WTC11 (cell line): Measurements from ENCODE around the gene PPP6C. TPM values are rescaled to one million over a fixed set of nuclear protein-coding genes. Genes with fewer than 3 reads are reported as not detected.
"Not testable (repeated sequence)": the region's sequence is repeated elsewhere in the genome, so short reads cannot be mapped to it uniquely, and the experiment has no call there.

Source experiments
- ATAC-seq: fragments of 200-7000 bp; cut with Tn5 transposase; 2 replicates; pipeline ENCODE4 v1.10.0; 2021; ENCODE audit warnings: mild to moderate bottlenecking, moderate library complexity
- CTCF ChIA-PET: fragments of 300-600 bp; sonication (Branson Sonifier 250); formaldehyde crosslinking; loops from one replicate; lab custom pipeline; 2021; ENCODE audit warnings: antibody characterized with exemption; lab: Charles Lee
- POLR2A ChIA-PET: fragments of 350-600 bp; sonication (Branson Sonifier 250); formaldehyde crosslinking; loops from one replicate; lab custom pipeline; 2021; ENCODE audit warnings: antibody characterized with exemption; lab: Charles Lee
- DNase-seq: peaks from one replicate; pipeline ENCODE4 v3.0.0; 2021; ENCODE audit warnings: low spot score
- H3K27ac Mint-ChIP-seq: 2 replicates; pipeline ENCODE4 v1.8.0; 2021; ENCODE audit warnings: mixed read lengths
- H3K27me3 Mint-ChIP-seq: 2 replicates; pipeline ENCODE4 v1.8.0; 2021; ENCODE audit warnings: low read depth, mild to moderate bottlenecking, moderate library complexity, mixed read lengths
- H3K36me3 Mint-ChIP-seq: 2 replicates; pipeline ENCODE4 v1.8.0; 2021; ENCODE audit warnings: mixed read lengths
- H3K4me1 Mint-ChIP-seq: 2 replicates; pipeline ENCODE4 v1.8.0; 2022; ENCODE audit warnings: mixed read lengths
- H3K4me3 Mint-ChIP-seq: 2 replicates; pipeline ENCODE4 v1.8.0; 2021; ENCODE audit warnings: mild to moderate bottlenecking, moderate library complexity, mixed read lengths
- H3K9me3 Mint-ChIP-seq: 2 replicates; pipeline ENCODE4 v1.8.0; 2021; ENCODE audit warnings: mixed read lengths
- CREB1 ChIP-seq: sonication (generic); formaldehyde crosslinking; IDR thresholded peaks from 2 replicates; pipeline ENCODE4 v1.8.0; 2023; ENCODE audit warnings: mild to moderate bottlenecking, missing genetic modification reagents
- GABPB1 ChIP-seq: sonication (generic); formaldehyde crosslinking; IDR thresholded peaks from 2 replicates; pipeline ENCODE4 v1.8.1; 2023; ENCODE audit warnings: mild to moderate bottlenecking, missing genetic modification reagents
- JAZF1 ChIP-seq: fragments of 250-450 bp; sonication (Bioruptor Pico); IDR thresholded peaks from 2 replicates; pipeline ENCODE4 v1.9.0; 2021; ENCODE audit warnings: moderate library complexity, mild to moderate bottlenecking, inconsistent platforms
- NR3C1 ChIP-seq: sonication (generic); formaldehyde crosslinking; conservative IDR thresholded peaks from 2 replicates; pipeline ENCODE4 v1.8.1; 2023; ENCODE audit warnings: low read depth, mild to moderate bottlenecking, missing genetic modification reagents
- SMAD3 ChIP-seq: sonication (generic); formaldehyde crosslinking; IDR thresholded peaks from 2 replicates; pipeline ENCODE4 v1.8.0; 2022; ENCODE audit warnings: missing genetic modification reagents, mild to moderate bottlenecking, borderline replicate concordance
- SP1 ChIP-seq: sonication (generic); formaldehyde crosslinking; conservative IDR thresholded peaks from 2 replicates; pipeline ENCODE4 v1.8.1; 2022; ENCODE audit warnings: missing genetic modification reagents
- TCF7 ChIP-seq: sonication (generic); formaldehyde crosslinking; IDR thresholded peaks from 2 replicates; pipeline ENCODE4 v1.8.0; 2022; ENCODE audit warnings: mild to moderate bottlenecking, low read depth, missing genetic modification reagents, moderate library complexity
- ZNF121 ChIP-seq: sonication (generic); formaldehyde crosslinking; IDR thresholded peaks from 2 replicates; pipeline ENCODE4 v1.8.0; 2023; ENCODE audit warnings: missing genetic modification reagents
- ZNF396 ChIP-seq: fragments of 250-450 bp; sonication (Bioruptor Pico); IDR thresholded peaks from 2 replicates; pipeline ENCODE4 v1.8.0; 2021; ENCODE audit warnings: mild to moderate bottlenecking, moderate library complexity, borderline replicate concordance
- total RNA-seq: library from RNA; stranded (reverse); gene quantifications from 3 replicates; pipeline ENCODE4 v1.2.3, GENCODE V29; 2021
- TF ChIP-seq, protein P1 (sequence below): sonication (generic); formaldehyde crosslinking; conservative IDR thresholded peaks from 2 replicates; pipeline ENCODE4 v1.8.1; 2023; ENCODE audit warnings: mild to moderate bottlenecking, low read depth, missing genetic modification reagents, moderate library complexity
- TF ChIP-seq, protein P2 (sequence below): fragments of 250-450 bp; sonication (Bioruptor Pico); IDR thresholded peaks from 2 replicates; pipeline ENCODE4 v1.9.0; 2021; ENCODE audit warnings: mild to moderate bottlenecking
- TF ChIP-seq, protein P3 (sequence below): fragments of 250-450 bp; sonication (Bioruptor Pico); IDR thresholded peaks from 2 replicates; pipeline ENCODE4 v1.8.0; 2021; ENCODE audit warnings: mild to moderate bottlenecking
- TF ChIP-seq, protein P4 (sequence below): fragments of 250-450 bp; sonication (Bioruptor Pico); conservative IDR thresholded peaks from 2 replicates; pipeline ENCODE4 v1.9.0; 2021; ENCODE audit warnings: mild to moderate bottlenecking
- TF ChIP-seq, protein P5 (sequence below): fragments of 250-450 bp; sonication (Bioruptor Pico); IDR thresholded peaks from 2 replicates; pipeline ENCODE4 v1.9.0; 2021; ENCODE audit warnings: moderate library complexity, mild to moderate bottlenecking, inconsistent platforms, borderline replicate concordance
- TF ChIP-seq, protein P6 (sequence below): sonication (generic); formaldehyde crosslinking; IDR thresholded peaks from 2 replicates; pipeline ENCODE4 v1.8.0; 2022; ENCODE audit warnings: missing genetic modification reagents

PPP6C gene
- total RNA-seq, 1 experiment from 2014 or later, result 40.9 TPM

DNA sequence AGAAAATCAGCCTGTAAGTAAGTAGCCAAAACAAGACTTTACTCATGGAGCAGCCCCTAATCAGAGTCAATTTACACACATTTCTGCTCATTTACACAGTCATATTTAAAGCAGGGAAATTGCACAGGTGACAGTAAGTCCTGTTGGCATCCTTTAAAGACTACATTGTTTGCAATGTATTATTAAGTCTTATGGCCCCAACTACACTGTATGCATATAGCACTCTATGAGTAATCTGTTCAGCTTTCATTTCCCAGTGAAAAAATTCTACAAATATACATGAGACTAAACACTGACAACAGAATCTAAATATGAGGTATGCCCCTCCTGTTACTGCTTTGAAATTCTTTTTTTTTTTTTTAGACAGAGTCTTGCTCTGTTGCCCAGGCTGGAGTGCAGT lies 19.7 kb downstream of the PPP6C start (continued):
- TF ChIP-seq, protein P1, sequence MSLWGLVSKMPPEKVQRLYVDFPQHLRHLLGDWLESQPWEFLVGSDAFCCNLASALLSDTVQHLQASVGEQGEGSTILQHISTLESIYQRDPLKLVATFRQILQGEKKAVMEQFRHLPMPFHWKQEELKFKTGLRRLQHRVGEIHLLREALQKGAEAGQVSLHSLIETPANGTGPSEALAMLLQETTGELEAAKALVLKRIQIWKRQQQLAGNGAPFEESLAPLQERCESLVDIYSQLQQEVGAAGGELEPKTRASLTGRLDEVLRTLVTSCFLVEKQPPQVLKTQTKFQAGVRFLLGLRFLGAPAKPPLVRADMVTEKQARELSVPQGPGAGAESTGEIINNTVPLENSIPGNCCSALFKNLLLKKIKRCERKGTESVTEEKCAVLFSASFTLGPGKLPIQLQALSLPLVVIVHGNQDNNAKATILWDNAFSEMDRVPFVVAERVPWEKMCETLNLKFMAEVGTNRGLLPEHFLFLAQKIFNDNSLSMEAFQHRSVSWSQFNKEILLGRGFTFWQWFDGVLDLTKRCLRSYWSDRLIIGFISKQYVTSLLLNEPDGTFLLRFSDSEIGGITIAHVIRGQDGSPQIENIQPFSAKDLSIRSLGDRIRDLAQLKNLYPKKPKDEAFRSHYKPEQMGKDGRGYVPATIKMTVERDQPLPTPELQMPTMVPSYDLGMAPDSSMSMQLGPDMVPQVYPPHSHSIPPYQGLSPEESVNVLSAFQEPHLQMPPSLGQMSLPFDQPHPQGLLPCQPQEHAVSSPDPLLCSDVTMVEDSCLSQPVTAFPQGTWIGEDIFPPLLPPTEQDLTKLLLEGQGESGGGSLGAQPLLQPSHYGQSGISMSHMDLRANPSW, result no peak

DNA sequence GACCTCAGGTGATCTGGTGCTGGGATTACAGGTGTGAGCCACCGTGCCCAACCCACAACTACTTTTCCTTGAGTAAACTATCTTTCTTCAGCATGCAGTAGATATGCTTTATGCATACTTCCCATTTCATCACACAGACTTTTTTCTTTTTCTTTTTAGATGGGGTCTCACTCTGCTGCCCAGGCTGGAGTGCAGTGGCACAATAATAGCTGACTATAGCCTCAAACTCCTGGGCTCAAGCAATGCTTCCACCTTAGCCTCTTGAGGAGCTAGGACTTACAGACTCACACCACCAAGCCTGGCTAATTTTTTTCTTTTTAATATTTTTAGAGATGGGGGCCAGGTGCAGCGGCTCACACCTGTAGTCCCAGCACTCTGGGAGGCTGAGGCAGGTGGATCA lies 22.8 kb downstream of the PPP6C start:
- Mint-ChIP-seq H3K4me1 (no peaks in the 10 kb centered on the region), H3K27me3 (no peaks in the 10 kb centered on the region), H3K9me3 (no peaks in the 10 kb centered on the region), H3K36me3 (peaks cover 17% of the 10 kb centered on the region), H3K4me3 (no peak overlapping the region), H3K27ac (no peak overlapping the region)
- ChIA-PET POLR2A (interaction anchor here (0.7 kb wide), 1 partner anchor 361 kb away, joined by 3 read pairs; no protein-coding TSS in a partner anchor), CTCF (no interaction called here)
- peak; percentile 62; the same call in 1 of the 2 replicates for TF ChIP-seq ZNF121 (CRISPR knock-in tag)
- no peak for TF ChIP-seq TCF7 (CRISPR knock-in tag)
- DNase-seq (no peak), ATAC-seq (no peak)

DNA sequence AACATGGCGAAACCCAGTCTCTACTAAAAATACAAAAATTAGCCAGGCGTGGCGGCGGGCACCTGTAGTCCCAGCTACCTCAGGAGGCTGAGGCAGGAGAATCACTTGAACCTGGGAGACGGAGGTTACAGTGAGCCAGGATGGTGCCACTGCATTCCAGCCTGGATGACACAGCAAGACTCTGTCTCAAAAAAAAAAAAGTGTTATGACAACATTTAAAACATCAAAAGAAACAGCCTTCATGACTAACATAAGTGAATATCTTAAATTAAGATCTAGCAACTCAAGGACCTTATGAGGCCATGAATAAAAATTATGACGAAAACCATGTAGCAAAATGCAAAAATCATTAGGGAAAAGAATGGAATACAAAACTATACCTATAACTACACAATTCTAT lies 26.7 kb downstream of the PPP6C start:
- H3K4me1 Mint-ChIP-seq, H3K4me3 Mint-ChIP-seq, POLR2A ChIA-PET, DNase-seq, H3K9me3 Mint-ChIP-seq, H3K27me3 Mint-ChIP-seq, ATAC-seq, H3K27ac Mint-ChIP-seq: not testable (repeated sequence)
- CTCF ChIA-PET, result interaction anchor here (0.7 kb wide), 1 partner anchor 28 kb away, joined by 4 read pairs; no protein-coding TSS in a partner anchor
- H3K36me3 Mint-ChIP-seq, result peaks cover 12% of the 10 kb centered on the region

DNA sequence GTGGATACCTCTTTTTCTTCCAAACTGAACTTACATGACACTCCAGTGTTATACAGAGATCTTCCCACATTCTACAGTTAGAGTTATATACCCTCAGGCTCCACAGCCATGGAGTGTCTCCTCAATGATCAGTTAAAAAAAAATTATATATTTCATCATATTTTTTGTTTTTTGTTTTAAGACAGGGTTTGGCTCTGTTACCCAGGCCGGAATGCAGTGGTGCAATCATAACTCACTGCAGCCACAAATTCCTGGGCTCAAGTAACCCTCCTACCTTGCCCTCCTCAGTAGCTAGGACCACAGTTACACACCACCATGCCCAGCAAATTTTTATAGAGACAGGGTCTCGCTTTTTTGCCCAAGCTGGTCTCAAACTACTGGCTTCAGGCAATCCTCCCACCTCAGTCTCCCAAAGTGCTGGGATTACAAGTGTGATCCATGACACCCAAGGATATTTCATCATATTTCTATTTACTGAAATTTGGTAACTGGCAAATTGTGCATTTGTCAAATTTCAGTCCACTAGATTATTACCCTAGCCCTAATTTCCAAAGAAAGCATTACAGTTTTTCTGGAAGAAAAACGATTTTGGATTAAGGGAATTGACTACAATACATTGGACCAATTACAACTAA lies 28.2 kb downstream of the PPP6C start:
- CTCF ChIA-PET, result no interaction called here
- no peaks in the 10 kb centered on the region for H3K4me1 Mint-ChIP-seq
- DNase-seq, result no peak
- no peaks in the 10 kb centered on the region for H3K27me3 Mint-ChIP-seq
- peaks cover 14% of the 10 kb centered on the region for H3K36me3 Mint-ChIP-seq
- POLR2A ChIA-PET, result no interaction called here
- ATAC-seq, result no peak
- H3K27ac Mint-ChIP-seq, result no peak overlapping the region; the same call in 1 of the 2 replicates
- no peaks in the 10 kb centered on the region for H3K9me3 Mint-ChIP-seq
- no peak overlapping the region for H3K4me3 Mint-ChIP-seq
- TF ChIP-seq SMAD3 (CRISPR knock-in tag), result no peak
- TF ChIP-seq, protein P2, sequence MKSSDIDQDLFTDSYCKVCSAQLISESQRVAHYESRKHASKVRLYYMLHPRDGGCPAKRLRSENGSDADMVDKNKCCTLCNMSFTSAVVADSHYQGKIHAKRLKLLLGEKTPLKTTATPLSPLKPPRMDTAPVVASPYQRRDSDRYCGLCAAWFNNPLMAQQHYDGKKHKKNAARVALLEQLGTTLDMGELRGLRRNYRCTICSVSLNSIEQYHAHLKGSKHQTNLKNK, result no peak
- TF ChIP-seq, protein P3, sequence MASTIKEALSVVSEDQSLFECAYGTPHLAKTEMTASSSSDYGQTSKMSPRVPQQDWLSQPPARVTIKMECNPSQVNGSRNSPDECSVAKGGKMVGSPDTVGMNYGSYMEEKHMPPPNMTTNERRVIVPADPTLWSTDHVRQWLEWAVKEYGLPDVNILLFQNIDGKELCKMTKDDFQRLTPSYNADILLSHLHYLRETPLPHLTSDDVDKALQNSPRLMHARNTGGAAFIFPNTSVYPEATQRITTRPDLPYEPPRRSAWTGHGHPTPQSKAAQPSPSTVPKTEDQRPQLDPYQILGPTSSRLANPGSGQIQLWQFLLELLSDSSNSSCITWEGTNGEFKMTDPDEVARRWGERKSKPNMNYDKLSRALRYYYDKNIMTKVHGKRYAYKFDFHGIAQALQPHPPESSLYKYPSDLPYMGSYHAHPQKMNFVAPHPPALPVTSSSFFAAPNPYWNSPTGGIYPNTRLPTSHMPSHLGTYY, result no peak
- no peak for TF ChIP-seq GABPB1 (CRISPR knock-in tag)
- TF ChIP-seq ZNF396 (CRISPR knock-in tag), result no peak
- no peak for TF ChIP-seq NR3C1 (CRISPR knock-in tag)
- TF ChIP-seq, protein P4, sequence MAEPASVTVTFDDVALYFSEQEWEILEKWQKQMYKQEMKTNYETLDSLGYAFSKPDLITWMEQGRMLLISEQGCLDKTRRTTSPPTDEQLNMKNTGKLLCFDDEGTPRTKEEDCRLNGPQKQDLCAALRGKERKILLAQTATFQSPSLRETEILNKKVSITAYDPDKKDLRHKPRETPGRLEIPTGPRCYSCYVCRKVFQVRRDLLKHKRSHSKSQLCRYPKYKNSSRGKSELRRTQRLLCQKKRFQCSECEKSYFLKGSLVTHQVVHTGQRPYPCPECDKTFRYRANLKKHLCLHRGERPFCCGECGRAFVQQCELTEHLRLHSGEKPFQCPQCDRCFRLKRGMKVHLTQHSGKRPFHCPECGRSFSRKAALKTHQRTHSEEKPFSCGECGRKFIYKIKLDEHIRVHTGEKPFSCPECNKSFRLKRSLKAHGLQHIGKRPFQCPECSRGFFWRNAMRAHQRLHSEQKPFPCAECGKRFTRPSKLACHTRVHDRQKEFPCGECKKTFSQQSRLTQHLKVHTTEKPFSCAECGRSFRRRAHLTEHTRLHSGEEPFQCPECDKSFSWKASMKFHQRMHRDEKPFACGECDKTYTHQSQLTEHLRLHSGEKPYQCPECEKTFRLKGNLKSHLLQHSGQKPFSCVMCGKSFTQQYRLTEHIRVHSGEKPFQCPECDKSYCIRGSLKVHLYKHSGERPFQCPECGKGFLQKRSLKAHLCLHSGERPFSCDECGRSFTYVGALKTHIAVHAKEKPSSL (CRISPR knock-in tag), result no peak
- TF ChIP-seq, protein P5, sequence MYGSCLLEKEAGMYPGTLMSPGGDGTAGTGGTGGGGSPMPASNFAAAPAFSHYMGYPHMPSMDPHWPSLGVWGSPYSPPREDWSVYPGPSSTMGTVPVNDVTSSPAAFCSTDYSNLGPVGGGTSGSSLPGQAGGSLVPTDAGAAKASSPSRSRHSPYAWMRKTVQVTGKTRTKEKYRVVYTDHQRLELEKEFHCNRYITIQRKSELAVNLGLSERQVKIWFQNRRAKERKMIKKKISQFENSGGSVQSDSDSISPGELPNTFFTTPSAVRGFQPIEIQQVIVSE, result no peak
- no peak for TF ChIP-seq SP1
- TF ChIP-seq CREB1, result no peak
- TF ChIP-seq, protein P6, sequence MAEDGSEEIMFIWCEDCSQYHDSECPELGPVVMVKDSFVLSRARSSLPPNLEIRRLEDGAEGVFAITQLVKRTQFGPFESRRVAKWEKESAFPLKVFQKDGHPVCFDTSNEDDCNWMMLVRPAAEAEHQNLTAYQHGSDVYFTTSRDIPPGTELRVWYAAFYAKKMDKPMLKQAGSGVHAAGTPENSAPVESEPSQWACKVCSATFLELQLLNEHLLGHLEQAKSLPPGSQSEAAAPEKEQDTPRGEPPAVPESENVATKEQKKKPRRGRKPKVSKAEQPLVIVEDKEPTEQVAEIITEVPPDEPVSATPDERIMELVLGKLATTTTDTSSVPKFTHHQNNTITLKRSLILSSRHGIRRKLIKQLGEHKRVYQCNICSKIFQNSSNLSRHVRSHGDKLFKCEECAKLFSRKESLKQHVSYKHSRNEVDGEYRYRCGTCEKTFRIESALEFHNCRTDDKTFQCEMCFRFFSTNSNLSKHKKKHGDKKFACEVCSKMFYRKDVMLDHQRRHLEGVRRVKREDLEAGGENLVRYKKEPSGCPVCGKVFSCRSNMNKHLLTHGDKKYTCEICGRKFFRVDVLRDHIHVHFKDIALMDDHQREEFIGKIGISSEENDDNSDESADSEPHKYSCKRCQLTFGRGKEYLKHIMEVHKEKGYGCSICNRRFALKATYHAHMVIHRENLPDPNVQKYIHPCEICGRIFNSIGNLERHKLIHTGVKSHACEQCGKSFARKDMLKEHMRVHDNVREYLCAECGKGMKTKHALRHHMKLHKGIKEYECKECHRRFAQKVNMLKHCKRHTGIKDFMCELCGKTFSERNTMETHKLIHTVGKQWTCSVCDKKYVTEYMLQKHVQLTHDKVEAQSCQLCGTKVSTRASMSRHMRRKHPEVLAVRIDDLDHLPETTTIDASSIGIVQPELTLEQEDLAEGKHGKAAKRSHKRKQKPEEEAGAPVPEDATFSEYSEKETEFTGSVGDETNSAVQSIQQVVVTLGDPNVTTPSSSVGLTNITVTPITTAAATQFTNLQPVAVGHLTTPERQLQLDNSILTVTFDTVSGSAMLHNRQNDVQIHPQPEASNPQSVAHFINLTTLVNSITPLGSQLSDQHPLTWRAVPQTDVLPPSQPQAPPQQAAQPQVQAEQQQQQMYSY (CRISPR knock-in tag), result no peak
- TF ChIP-seq JAZF1 (CRISPR knock-in tag), result no peak
- TF ChIP-seq, protein P1, result no peak
